ENCODE data around the gene IGFBP3. TPM values are rescaled to one million over a fixed set of nuclear protein-coding genes. Genes with fewer than 3 reads are reported as not detected.

IGFBP3 gene
- total and polyA plus RNA-seq, 2 donors: 150 to 183 TPM

GRCh38 chr7:45893996-45894664 lies 26.9 kb downstream of the IGFBP3 start:
- 83% methylated on average over 4 of the region's 4 CpGs for WGBS
- Histone ChIP-seq H3K27ac (ENCODE audit: low read depth) (no peak overlapping the region), H3K36me3 (ENCODE audit: insufficient read depth) (no peaks in the 10 kb centered on the region), H3K4me3 (ENCODE audit: low read depth, low read length) (no peak overlapping the region), H3K4me1 (ENCODE audit: insufficient read depth) (no peaks in the 10 kb centered on the region)
- no peak for DNase-seq (ENCODE audit: extremely low spot score)

- no peaks in the 10 kb centered on the region for H3K36me3 ChIP-seq (ENCODE audit: insufficient read depth)
- WGBS: 69% methylated on average over 5 of the region's 5 CpGs
- no peak for DNase-seq (ENCODE audit: extremely low spot score)
- H3K27ac ChIP-seq (ENCODE audit: low read depth): no peak overlapping the region
- no peak overlapping the region for H3K4me3 ChIP-seq (ENCODE audit: low read depth, low read length)
- no peaks in the 10 kb centered on the region for H3K4me1 ChIP-seq (ENCODE audit: insufficient read depth)
These were observed 27.6 kb downstream of the IGFBP3 start for GRCh38 chr7:45893374-45893995.

GRCh38 chr7:45892407-45893035 lies 28.6 kb downstream of the IGFBP3 start:
- WGBS: 81% methylated on average over 6 of the region's 6 CpGs

GRCh38 chr7:45891462-45892402 lies 29.3 kb downstream of the IGFBP3 start:
- H3K4me1 ChIP-seq (ENCODE audit: insufficient read depth): no peaks in the 10 kb centered on the region
- H3K27ac ChIP-seq (ENCODE audit: low read depth): no peak overlapping the region
- no peak for DNase-seq (ENCODE audit: extremely low spot score)
- WGBS: 81% methylated on average over 10 of the region's 10 CpGs
- H3K4me3 ChIP-seq (ENCODE audit: low read depth, low read length): no peak overlapping the region
- no peaks in the 10 kb centered on the region for H3K36me3 ChIP-seq (ENCODE audit: insufficient read depth)

More at GRCh38 chr7:45892407-45893035, 28.6 kb downstream of the IGFBP3 start:
- H3K4me1 ChIP-seq (ENCODE audit: insufficient read depth): no peaks in the 10 kb centered on the region
- H3K4me3 ChIP-seq (ENCODE audit: low read depth, low read length): no peak overlapping the region
- H3K27ac ChIP-seq (ENCODE audit: low read depth): no peak overlapping the region
- no peaks in the 10 kb centered on the region for H3K36me3 ChIP-seq (ENCODE audit: insufficient read depth)
- no peak for DNase-seq (ENCODE audit: extremely low spot score)

- Histone ChIP-seq H3K27ac (ENCODE audit: low read depth) (no peak overlapping the region), H3K36me3 (ENCODE audit: insufficient read depth) (no peaks in the 10 kb centered on the region), H3K4me1 (ENCODE audit: insufficient read depth) (no peaks in the 10 kb centered on the region), H3K4me3 (ENCODE audit: low read depth, low read length) (no peak overlapping the region)
- 39% methylated on average over 6 of the region's 6 CpGs for WGBS
- peak; percentile 36 for DNase-seq (ENCODE audit: extremely low spot score)
These were observed 30.1 kb downstream of the IGFBP3 start for GRCh38 chr7:45890902-45891461.

GRCh38 chr7:45890125-45890901 lies 30.8 kb downstream of the IGFBP3 start:
- Histone ChIP-seq H3K27ac (ENCODE audit: low read depth) (no peak overlapping the region), H3K36me3 (ENCODE audit: insufficient read depth) (no peaks in the 10 kb centered on the region), H3K4me3 (ENCODE audit: low read depth, low read length) (no peak overlapping the region), H3K4me1 (ENCODE audit: insufficient read depth) (no peaks in the 10 kb centered on the region)
- WGBS: 90% methylated on average over 8 of the region's 8 CpGs
- DNase-seq (ENCODE audit: extremely low spot score): no peak

GRCh38 chr7:45889367-45890067 lies 31.6 kb downstream of the IGFBP3 start:
- H3K4me1 ChIP-seq (ENCODE audit: insufficient read depth): no peaks in the 10 kb centered on the region
- H3K36me3 ChIP-seq (ENCODE audit: insufficient read depth): no peaks in the 10 kb centered on the region
- no peak for DNase-seq (ENCODE audit: extremely low spot score)
- WGBS: 69% methylated on average over 8 of the region's 8 CpGs
- H3K27ac ChIP-seq (ENCODE audit: low read depth): no peak overlapping the region
- H3K4me3 ChIP-seq (ENCODE audit: low read depth, low read length): no peak overlapping the region

GRCh38 chr7:45888993-45889366 lies 32.1 kb downstream of the IGFBP3 start:
- no peak overlapping the region for H3K4me3 ChIP-seq (ENCODE audit: low read depth, low read length)

GRCh38 chr7:45888185-45888992 lies 32.7 kb downstream of the IGFBP3 start, which contains the start of gene IGFBP1:
IGFBP1 (plus strand) TSS chr7:45888488; CDS start chr7:45888653, 165 bp downstream.
- Histone ChIP-seq H3K4me3 (ENCODE audit: low read depth, low read length) (no peak within 1 kb of the TSS), H3K4me1 (ENCODE audit: insufficient read depth) (no peaks in the 10 kb centered on the region), H3K27ac (ENCODE audit: low read depth) (no peak within 1 kb of the TSS), H3K36me3 (ENCODE audit: insufficient read depth) (no peaks in the 10 kb centered on the region)
- DNase-seq (ENCODE audit: extremely low spot score): no peak
- WGBS: 6% methylated on average over 73 of the region's 73 CpGs

More at GRCh38 chr7:45888993-45889366, 32.1 kb downstream of the IGFBP3 start:
- no peak for DNase-seq (ENCODE audit: extremely low spot score)
- H3K4me1 ChIP-seq (ENCODE audit: insufficient read depth): no peaks in the 10 kb centered on the region
- 21% methylated on average over 14 of the region's 14 CpGs for WGBS
- no peaks in the 10 kb centered on the region for H3K36me3 ChIP-seq (ENCODE audit: insufficient read depth)
- no peak overlapping the region for H3K27ac ChIP-seq (ENCODE audit: low read depth)

GRCh38 chr7:45886931-45887667 lies 34.0 kb downstream of the IGFBP3 start:
- no peaks in the 10 kb centered on the region for H3K4me1 ChIP-seq (ENCODE audit: insufficient read depth)
- H3K27ac ChIP-seq (ENCODE audit: low read depth): no peak overlapping the region
- H3K36me3 ChIP-seq (ENCODE audit: insufficient read depth): no peaks in the 10 kb centered on the region
- no peak overlapping the region for H3K4me3 ChIP-seq (ENCODE audit: low read depth, low read length)
- WGBS: 94% methylated on average over 5 of the region's 5 CpGs
- DNase-seq (ENCODE audit: extremely low spot score): no peak

- H3K4me1 ChIP-seq (ENCODE audit: insufficient read depth): no peaks in the 10 kb centered on the region
- no peak overlapping the region for H3K27ac ChIP-seq (ENCODE audit: low read depth)
- H3K36me3 ChIP-seq (ENCODE audit: insufficient read depth): no peaks in the 10 kb centered on the region
- DNase-seq (ENCODE audit: extremely low spot score): no peak
- 79% methylated on average over 7 of the region's 7 CpGs for WGBS
- H3K4me3 ChIP-seq (ENCODE audit: low read depth, low read length): no peak overlapping the region
These were observed 35.7 kb downstream of the IGFBP3 start for GRCh38 chr7:45885264-45885882.

Measured in urinary bladder (tissue), 4 donors.